ENCODE measurements around the gene CIBAR2. TPM values are rescaled to one million over a fixed set of nuclear protein-coding genes. Genes with fewer than 3 reads are reported as not detected.

CIBAR2 gene
- total RNA-seq: not detected in 2 replicates

GRCh38 chr16:85112364-85112763 lies at the start of gene CIBAR2:
Gene CIBAR2, minus strand, starts transcription at chr16:85112472. Its CDS starts 120 bp downstream, at chr16:85112352.

Other genes starting within 250 kb of the CIBAR2 start
- 67.0 and 77.5 TPM in 2 replicates for gene ZDHHC7, start 100.9 kb downstream of the CIBAR2 start, total RNA-seq
- gene KIAA0513, start 84.7 kb downstream of the CIBAR2 start, total RNA-seq: 4.7 and 7.6 TPM in 2 replicates

All from bronchus fibroblast of lung (primary cell).